NCI-H146 treated with DMSO at 0.1 percent for 48 hours (cell line): ENCODE measurements around the gene AP1G2.

Experiments
- DNase-seq: peaks from one replicate; lab custom pipeline; 2025; ENCODE audit not compliant: unreplicated experiment; lab: John Stamatoyannopoulos, UW

AP1G2 gene

GRCh38 chr14:23558346-23559009 is 9.1 kb downstream of the AP1G2 start:
- DNase-seq: no peak

GRCh38 chr14:23557946-23558345 is 9.6 kb downstream of the AP1G2 start:
- no peak for DNase-seq

GRCh38 chr14:23557521-23557920 is 10.1 kb downstream of the AP1G2 start:
- DNase-seq: no peak

GRCh38 chr14:23556700-23557440 is 10.7 kb downstream of the AP1G2 start:
- no peak for DNase-seq

GRCh38 chr14:23555882-23556699 is 11.5 kb downstream of the AP1G2 start, which contains the start of gene THTPA:
TSS of gene THTPA (plus strand) at chr14:23556271. CDS start at chr14:23556758, 487 bp downstream.
- DNase-seq: peak; percentile 83

- no peak for DNase-seq
Measured at GRCh38 chr14:23555533-23555881, 12.1 kb downstream of the AP1G2 start.

GRCh38 chr14:23551266-23552028 is 16.1 kb downstream of the AP1G2 start, which contains the start of gene ZFHX2:
TSS of gene ZFHX2 (minus strand) at chr14:23551765. CDS start at chr14:23535325, 16,440 bp downstream.
- peak; percentile 88 for DNase-seq

- peak; percentile 51 for DNase-seq
Measured at GRCh38 chr14:23550812-23551265, 16.8 kb downstream of the AP1G2 start.

GRCh38 chr14:23550131-23550811 is 17.3 kb downstream of the AP1G2 start:
- DNase-seq: no peak

GRCh38 chr14:23548351-23549318 is 19.0 kb downstream of the AP1G2 start:
- no peak for DNase-seq

GRCh38 chr14:23547924-23548323 is 19.7 kb downstream of the AP1G2 start:
- no peak for DNase-seq

GRCh38 chr14:23546450-23547035 is 21.0 kb downstream of the AP1G2 start:
- no peak for DNase-seq

GRCh38 chr14:23545740-23546365 is 21.7 kb downstream of the AP1G2 start:
- no peak for DNase-seq

GRCh38 chr14:23544511-23545447 is 22.8 kb downstream of the AP1G2 start:
- peak; percentile 94 for DNase-seq

GRCh38 chr14:23543403-23543802 is 24.2 kb downstream of the AP1G2 start:
- DNase-seq: no peak

- no peak for DNase-seq
Measured at GRCh38 chr14:23542261-23542660, 25.3 kb downstream of the AP1G2 start.

- no peak for DNase-seq
Measured at GRCh38 chr14:23540141-23540469, 27.5 kb downstream of the AP1G2 start.
